ENCODE data around the gene PTPRK. TPM values are rescaled to one million over a fixed set of nuclear protein-coding genes. Genes with fewer than 3 reads are reported as not detected.

Gene PTPRK
- total and polyA plus RNA-seq, 2 of the 13 experiments (the other 11 are each of a cell fraction or from before 2014, with no cell fraction given) = 43.6 to 98.3 TPM

GRCh38 chr6:128505603-128506002 is 14.8 kb downstream of the PTPRK start (continued):
- no peak for TF ChIP-seq HIVEP1 (CRISPR knock-in tag; IDR thresholded peaks at IDR 0.05)
- TF ChIP-seq KLF16 (CRISPR knock-in tag; IDR thresholded peaks at IDR 0.05) = peak in 1 of 2 experiments; percentile 64; a peak in 1 of 4 replicates
- no peak for TF ChIP-seq ZSCAN30 (CRISPR knock-in tag; IDR thresholded peaks at IDR 0.05)
- no peak for TF ChIP-seq ZNF513 (CRISPR knock-in tag; conservative IDR thresholded peaks at IDR 0.05)
- no peak for TF ChIP-seq ZFAT (CRISPR knock-in tag; conservative IDR thresholded peaks at IDR 0.05)
- TF ChIP-seq, protein P1, sequence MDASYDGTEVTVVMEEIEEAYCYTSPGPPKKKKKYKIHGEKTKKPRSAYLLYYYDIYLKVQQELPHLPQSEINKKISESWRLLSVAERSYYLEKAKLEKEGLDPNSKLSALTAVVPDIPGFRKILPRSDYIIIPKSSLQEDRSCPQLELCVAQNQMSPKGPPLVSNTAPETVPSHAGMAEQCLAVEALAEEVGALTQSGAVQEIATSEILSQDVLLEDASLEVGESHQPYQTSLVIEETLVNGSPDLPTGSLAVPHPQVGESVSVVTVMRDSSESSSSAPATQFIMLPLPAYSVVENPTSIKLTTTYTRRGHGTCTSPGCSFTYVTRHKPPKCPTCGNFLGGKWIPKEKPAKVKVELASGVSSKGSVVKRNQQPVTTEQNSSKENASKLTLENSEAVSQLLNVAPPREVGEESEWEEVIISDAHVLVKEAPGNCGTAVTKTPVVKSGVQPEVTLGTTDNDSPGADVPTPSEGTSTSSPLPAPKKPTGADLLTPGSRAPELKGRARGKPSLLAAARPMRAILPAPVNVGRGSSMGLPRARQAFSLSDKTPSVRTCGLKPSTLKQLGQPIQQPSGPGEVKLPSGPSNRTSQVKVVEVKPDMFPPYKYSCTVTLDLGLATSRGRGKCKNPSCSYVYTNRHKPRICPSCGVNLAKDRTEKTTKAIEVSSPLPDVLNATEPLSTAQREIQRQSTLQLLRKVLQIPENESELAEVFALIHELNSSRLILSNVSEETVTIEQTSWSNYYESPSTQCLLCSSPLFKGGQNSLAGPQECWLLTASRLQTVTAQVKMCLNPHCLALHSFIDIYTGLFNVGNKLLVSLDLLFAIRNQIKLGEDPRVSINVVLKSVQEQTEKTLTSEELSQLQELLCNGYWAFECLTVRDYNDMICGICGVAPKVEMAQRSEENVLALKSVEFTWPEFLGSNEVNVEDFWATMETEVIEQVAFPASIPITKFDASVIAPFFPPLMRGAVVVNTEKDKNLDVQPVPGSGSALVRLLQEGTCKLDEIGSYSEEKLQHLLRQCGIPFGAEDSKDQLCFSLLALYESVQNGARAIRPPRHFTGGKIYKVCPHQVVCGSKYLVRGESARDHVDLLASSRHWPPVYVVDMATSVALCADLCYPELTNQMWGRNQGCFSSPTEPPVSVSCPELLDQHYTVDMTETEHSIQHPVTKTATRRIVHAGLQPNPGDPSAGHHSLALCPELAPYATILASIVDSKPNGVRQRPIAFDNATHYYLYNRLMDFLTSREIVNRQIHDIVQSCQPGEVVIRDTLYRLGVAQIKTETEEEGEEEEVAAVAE (CRISPR knock-in tag; IDR thresholded peaks at IDR 0.05; ENCODE audit: borderline replicate concordance) = no peak
- TF ChIP-seq NR1H2 (CRISPR knock-in tag; IDR thresholded peaks at IDR 0.05; ENCODE audit: borderline replicate concordance, low read depth) = no peak
- no peak for TF ChIP-seq ZNF501 (CRISPR knock-in tag; IDR thresholded peaks at IDR 0.05)
- 0 out of 2 replicates have a peak, but pooled peaks have one; percentile 28 for TF ChIP-seq SMAD3 (CRISPR knock-in tag; IDR thresholded peaks at IDR 0.05)
- TF ChIP-seq, protein P2, sequence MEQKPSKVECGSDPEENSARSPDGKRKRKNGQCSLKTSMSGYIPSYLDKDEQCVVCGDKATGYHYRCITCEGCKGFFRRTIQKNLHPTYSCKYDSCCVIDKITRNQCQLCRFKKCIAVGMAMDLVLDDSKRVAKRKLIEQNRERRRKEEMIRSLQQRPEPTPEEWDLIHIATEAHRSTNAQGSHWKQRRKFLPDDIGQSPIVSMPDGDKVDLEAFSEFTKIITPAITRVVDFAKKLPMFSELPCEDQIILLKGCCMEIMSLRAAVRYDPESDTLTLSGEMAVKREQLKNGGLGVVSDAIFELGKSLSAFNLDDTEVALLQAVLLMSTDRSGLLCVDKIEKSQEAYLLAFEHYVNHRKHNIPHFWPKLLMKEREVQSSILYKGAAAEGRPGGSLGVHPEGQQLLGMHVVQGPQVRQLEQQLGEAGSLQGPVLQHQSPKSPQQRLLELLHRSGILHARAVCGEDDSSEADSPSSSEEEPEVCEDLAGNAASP (CRISPR knock-in tag; IDR thresholded peaks at IDR 0.05; ENCODE audit: borderline replicate concordance) = peak; percentile 18; the same call in 1 of the 2 replicates
- no peak for TF ChIP-seq CREB1 (IDR thresholded peaks at IDR 0.05)
- no peak; the same call in 1 of the 2 replicates for TF ChIP-seq CREB1 (CRISPR knock-in tag; IDR thresholded peaks at IDR 0.05)
- TF ChIP-seq ZNF674 (CRISPR knock-in tag; IDR thresholded peaks at IDR 0.05; ENCODE audit: low read depth) = no peak
- TF ChIP-seq KAT8 (CRISPR knock-in tag; IDR thresholded peaks at IDR 0.05) = no peak; the same call in 1 of the 2 replicates
- no peak for TF ChIP-seq CHCHD3 (CRISPR knock-in tag; IDR thresholded peaks at IDR 0.05)
- TF ChIP-seq, protein P3, sequence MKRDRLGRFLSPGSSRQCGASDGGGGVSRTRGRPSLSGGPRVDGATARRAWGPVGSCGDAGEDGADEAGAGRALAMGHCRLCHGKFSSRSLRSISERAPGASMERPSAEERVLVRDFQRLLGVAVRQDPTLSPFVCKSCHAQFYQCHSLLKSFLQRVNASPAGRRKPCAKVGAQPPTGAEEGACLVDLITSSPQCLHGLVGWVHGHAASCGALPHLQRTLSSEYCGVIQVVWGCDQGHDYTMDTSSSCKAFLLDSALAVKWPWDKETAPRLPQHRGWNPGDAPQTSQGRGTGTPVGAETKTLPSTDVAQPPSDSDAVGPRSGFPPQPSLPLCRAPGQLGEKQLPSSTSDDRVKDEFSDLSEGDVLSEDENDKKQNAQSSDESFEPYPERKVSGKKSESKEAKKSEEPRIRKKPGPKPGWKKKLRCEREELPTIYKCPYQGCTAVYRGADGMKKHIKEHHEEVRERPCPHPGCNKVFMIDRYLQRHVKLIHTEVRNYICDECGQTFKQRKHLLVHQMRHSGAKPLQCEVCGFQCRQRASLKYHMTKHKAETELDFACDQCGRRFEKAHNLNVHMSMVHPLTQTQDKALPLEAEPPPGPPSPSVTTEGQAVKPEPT (CRISPR knock-in tag; IDR thresholded peaks at IDR 0.05; ENCODE audit: low read depth) = no peak
- TF ChIP-seq ARNTL (CRISPR knock-in tag; IDR thresholded peaks at IDR 0.05) = no peak
- TF ChIP-seq ZBTB7A (CRISPR knock-in tag; IDR thresholded peaks at IDR 0.05) = no peak
- no peak for TF ChIP-seq JUNB (CRISPR knock-in tag; IDR thresholded peaks at IDR 0.05; ENCODE audit: borderline replicate concordance)
- no peak for TF ChIP-seq RXRA (CRISPR knock-in tag; IDR thresholded peaks at IDR 0.05)
- no peak for TF ChIP-seq ZSCAN22 (CRISPR knock-in tag; IDR thresholded peaks at IDR 0.05)
- no peak for TF ChIP-seq ZNF83 (CRISPR knock-in tag; IDR thresholded peaks at IDR 0.05; ENCODE audit: borderline replicate concordance)
- TF ChIP-seq RAD21 (CRISPR knock-in tag; IDR thresholded peaks at IDR 0.05) = no peak

Measured in HepG2 (cell line).